Measurements from ENCODE around the gene LRRC23.

DNA sequence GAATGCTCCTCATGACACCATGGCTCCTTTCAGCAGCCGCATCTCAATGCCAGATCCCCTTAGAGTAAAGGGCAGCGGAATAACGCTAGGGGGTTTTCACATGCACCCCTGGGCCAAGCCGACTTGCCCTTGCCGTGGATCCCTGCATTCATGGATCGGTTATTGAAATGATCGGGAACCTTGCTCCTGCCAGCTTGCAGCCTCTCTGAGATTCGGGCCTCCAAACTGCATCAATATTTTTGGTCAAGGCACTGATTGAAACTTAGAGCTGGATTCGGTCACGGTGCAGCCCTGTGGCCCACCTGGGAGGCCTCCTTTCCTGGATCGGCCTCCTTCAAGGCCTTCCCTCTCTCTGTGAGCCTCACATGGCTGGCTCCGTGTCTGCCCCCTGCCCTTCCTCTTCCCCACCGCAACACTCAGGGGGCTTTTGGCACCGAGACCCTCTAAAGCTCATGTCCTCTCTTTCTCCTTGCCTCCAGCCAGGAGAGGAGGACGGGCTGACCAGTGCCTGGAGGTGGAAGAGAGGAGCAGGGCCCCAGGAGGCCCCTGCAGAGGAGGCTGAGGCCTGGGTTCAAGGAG is 48.3 kb downstream of the LRRC23 start:
- TF ChIP-seq, protein P1, sequence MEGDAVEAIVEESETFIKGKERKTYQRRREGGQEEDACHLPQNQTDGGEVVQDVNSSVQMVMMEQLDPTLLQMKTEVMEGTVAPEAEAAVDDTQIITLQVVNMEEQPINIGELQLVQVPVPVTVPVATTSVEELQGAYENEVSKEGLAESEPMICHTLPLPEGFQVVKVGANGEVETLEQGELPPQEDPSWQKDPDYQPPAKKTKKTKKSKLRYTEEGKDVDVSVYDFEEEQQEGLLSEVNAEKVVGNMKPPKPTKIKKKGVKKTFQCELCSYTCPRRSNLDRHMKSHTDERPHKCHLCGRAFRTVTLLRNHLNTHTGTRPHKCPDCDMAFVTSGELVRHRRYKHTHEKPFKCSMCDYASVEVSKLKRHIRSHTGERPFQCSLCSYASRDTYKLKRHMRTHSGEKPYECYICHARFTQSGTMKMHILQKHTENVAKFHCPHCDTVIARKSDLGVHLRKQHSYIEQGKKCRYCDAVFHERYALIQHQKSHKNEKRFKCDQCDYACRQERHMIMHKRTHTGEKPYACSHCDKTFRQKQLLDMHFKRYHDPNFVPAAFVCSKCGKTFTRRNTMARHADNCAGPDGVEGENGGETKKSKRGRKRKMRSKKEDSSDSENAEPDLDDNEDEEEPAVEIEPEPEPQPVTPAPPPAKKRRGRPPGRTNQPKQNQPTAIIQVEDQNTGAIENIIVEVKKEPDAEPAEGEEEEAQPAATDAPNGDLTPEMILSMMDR (IDR thresholded peaks at IDR 0.05) = no peak
- no peak for TF ChIP-seq FOXJ3 (CRISPR knock-in tag; IDR thresholded peaks at IDR 0.05)
- TF ChIP-seq, protein P2, sequence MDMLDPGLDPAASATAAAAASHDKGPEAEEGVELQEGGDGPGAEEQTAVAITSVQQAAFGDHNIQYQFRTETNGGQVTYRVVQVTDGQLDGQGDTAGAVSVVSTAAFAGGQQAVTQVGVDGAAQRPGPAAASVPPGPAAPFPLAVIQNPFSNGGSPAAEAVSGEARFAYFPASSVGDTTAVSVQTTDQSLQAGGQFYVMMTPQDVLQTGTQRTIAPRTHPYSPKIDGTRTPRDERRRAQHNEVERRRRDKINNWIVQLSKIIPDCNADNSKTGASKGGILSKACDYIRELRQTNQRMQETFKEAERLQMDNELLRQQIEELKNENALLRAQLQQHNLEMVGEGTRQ (IDR thresholded peaks at IDR 0.05; ENCODE audit: borderline replicate concordance, low read depth, low read length) = no peak
- TF ChIP-seq EP300 (IDR thresholded peaks at IDR 0.05; ENCODE audit: borderline replicate concordance in 1 of 2, low read depth in 1 of 2, low read length in 1 of 2) = no peak
- no peak for TF ChIP-seq NFIC (IDR thresholded peaks at IDR 0.05; ENCODE audit: borderline replicate concordance)
- TF ChIP-seq GABPA (IDR thresholded peaks at IDR 0.05; ENCODE audit: low read depth) = no peak
- TF ChIP-seq YY1 (IDR thresholded peaks at IDR 0.05; ENCODE audit: low read depth) = no peak
- no peak for TF ChIP-seq POLR2AphosphoS5 (IDR thresholded peaks at IDR 0.05; ENCODE audit: low read depth, low read length)
- no peak for TF ChIP-seq CHD2 (IDR thresholded peaks at IDR 0.05; ENCODE audit: low read length, partially characterized antibody)
- no peak for TF ChIP-seq FOXM1 (IDR thresholded peaks at IDR 0.05; ENCODE audit: low read depth)
- TF ChIP-seq RXRA (IDR thresholded peaks at IDR 0.05; ENCODE audit: borderline replicate concordance, low read depth) = no peak
- TF ChIP-seq MXI1 (IDR thresholded peaks at IDR 0.05; ENCODE audit: low read depth, low read length) = no peak
- no peak for TF ChIP-seq EZH2phosphoT487 (IDR thresholded peaks at IDR 0.05; ENCODE audit: borderline replicate concordance, low read depth)
- TF ChIP-seq, protein P3, sequence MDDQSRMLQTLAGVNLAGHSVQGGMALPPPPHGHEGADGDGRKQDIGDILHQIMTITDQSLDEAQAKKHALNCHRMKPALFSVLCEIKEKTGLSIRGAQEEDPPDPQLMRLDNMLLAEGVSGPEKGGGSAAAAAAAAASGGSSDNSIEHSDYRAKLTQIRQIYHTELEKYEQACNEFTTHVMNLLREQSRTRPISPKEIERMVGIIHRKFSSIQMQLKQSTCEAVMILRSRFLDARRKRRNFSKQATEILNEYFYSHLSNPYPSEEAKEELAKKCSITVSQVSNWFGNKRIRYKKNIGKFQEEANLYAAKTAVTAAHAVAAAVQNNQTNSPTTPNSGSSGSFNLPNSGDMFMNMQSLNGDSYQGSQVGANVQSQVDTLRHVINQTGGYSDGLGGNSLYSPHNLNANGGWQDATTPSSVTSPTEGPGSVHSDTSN (IDR thresholded peaks at IDR 0.05) = no peak
